GM12801 (cell line): ENCODE data around the gene SLC12A6.

Experiments used
- CTCF ChIP-seq: IDR thresholded peaks from one replicate; pipeline ENCODE4 v1.5.1; 2011; ENCODE audit warnings: control low read depth; ENCODE audit not compliant: insufficient read length; ENCODE audit errors: extremely low read depth

Gene SLC12A6

DNA sequence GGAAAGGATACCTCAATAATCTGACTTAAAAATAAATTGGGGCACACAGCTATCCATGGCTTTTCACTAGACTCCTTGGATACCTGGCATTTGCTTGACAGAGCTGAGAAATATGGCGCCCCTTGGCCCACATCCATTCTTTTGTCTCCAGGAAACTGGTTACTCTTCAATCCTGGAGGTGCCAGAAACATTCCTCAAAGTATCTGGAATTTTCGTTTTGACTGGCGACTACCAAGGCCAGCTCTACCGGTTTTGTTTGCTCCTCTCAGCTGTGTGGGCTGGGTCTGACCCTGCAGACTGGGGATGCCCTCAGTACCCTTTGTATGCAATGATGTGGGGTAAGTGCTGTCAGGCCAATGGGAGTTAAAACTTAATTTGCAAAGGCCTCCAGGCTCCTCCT lies 154.6 kb downstream of the SLC12A6 start:
- no peak for TF ChIP-seq CTCF
